ENCODE measurements around the gene SYNPO2.

DNA sequence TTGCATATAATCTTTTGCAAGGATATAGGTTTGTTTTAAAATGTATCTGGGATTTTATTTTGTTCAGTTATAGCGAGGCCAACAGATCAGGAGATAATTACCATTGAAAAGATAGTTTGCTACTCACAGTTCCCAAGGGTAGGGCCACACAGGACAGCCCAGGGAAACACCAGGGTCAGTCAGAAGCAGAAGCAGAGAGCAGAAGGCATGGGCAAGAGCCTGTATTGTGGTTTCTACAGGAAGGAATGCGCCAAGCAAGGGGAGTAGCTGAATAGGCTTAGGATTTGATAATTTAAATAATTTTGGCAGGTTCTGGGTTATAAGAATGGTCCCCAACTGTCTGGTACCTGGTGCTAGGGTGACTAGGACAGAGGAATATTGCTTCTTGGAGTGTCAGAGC, 61.6 kb downstream of the SYNPO2 start:
- TF ChIP-seq REST (IDR thresholded peaks at IDR 0.05; ENCODE audit: borderline replicate concordance in 1 of 2, low read depth in 1 of 2, low read length in 2 of 2), result no peak
- TF ChIP-seq, protein P1, sequence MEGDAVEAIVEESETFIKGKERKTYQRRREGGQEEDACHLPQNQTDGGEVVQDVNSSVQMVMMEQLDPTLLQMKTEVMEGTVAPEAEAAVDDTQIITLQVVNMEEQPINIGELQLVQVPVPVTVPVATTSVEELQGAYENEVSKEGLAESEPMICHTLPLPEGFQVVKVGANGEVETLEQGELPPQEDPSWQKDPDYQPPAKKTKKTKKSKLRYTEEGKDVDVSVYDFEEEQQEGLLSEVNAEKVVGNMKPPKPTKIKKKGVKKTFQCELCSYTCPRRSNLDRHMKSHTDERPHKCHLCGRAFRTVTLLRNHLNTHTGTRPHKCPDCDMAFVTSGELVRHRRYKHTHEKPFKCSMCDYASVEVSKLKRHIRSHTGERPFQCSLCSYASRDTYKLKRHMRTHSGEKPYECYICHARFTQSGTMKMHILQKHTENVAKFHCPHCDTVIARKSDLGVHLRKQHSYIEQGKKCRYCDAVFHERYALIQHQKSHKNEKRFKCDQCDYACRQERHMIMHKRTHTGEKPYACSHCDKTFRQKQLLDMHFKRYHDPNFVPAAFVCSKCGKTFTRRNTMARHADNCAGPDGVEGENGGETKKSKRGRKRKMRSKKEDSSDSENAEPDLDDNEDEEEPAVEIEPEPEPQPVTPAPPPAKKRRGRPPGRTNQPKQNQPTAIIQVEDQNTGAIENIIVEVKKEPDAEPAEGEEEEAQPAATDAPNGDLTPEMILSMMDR (CRISPR knock-in tag; IDR thresholded peaks at IDR 0.05), result no peak
- TF ChIP-seq JUN (CRISPR knock-in tag; IDR thresholded peaks at IDR 0.05), result no peak
- TF ChIP-seq SRSF9 (IDR thresholded peaks at IDR 0.05; ENCODE audit: borderline replicate concordance, insufficient read depth, low read depth, low read length, poor library complexity, severe bottlenecking), result no peak
- TF ChIP-seq PAX8 (CRISPR knock-in tag; IDR thresholded peaks at IDR 0.05; ENCODE audit: borderline replicate concordance), result no peak

Measured in HepG2 (cell line).